Ectodermal cell (in vitro differentiated cells): ENCODE data around the gene OR51D1.

Experiments used
- H3K27ac ChIP-seq: 2 replicates; pipeline ENCODE4 v1.7.0; 2013; ENCODE audit warnings: mild to moderate bottlenecking, low read depth, low read length; ENCODE audit not compliant: insufficient read depth, poor library complexity, severe bottlenecking
- H3K27me3 ChIP-seq: 2 replicates; pipeline ENCODE4 v1.7.0; 2013; ENCODE audit warnings: mild to moderate bottlenecking, low read length; ENCODE audit not compliant: insufficient read depth, control insufficient read depth, poor library complexity, severe bottlenecking
- H3K36me3 ChIP-seq: one replicate; pipeline ENCODE4 v1.7.0; 2013; ENCODE audit warnings: low read length; ENCODE audit not compliant: control insufficient read depth, insufficient read depth
- H3K4me1 ChIP-seq: one replicate; pipeline ENCODE4 v1.7.0; 2013; ENCODE audit warnings: low read length; ENCODE audit not compliant: control insufficient read depth, insufficient read depth
- H3K4me3 ChIP-seq: 2 replicates; pipeline ENCODE4 v1.7.0; 2013; ENCODE audit warnings: low read depth, low read length, control low read depth; ENCODE audit not compliant: insufficient read depth
- H3K9me3 ChIP-seq: 2 replicates; pipeline ENCODE4 v1.7.0; 2013; ENCODE audit warnings: mild to moderate bottlenecking, low read length, moderate library complexity; ENCODE audit not compliant: control insufficient read depth
- WGBS, 2 experiments: methylation state at CpG; one replicate each; pipeline ENCODE4 v1.1.7; 2013; ENCODE audit warnings: missing lambda C conversion rate in 2 of 2; 5-methylcytosine and 5-hydroxymethylcytosine counted together

Gene OR51D1

DNA sequence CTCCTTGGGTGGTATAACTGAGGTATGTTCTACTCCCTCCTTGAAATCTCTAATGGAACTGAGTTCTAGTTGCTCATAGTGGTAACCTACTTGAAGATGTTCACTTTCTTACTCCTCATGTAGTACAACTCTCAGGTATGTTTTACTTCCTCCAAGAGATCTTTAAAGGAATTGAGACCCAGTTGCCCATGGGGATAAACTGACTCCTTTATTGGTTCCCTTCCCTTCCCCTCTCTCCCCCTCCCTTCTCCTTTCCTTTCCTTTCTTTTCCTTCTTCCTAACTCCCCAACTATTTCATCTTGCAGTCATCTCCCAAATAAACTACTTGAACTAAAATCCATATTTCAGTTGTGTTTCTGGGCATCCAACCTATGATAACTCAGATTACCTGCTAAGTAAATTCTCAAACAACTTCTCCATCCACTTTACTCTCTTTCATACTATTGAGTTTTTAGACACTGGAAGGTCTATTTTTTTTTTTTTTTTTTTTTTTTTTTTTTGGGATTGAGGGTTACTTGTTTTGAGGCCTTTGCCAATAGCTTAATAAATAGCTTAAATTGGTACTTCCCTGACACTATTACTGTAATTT, 21.3 kb upstream of the OR51D1 start:
- Histone ChIP-seq H3K4me1 (no peaks in the 10 kb centered on the region), H3K4me3 (no peak overlapping the region), H3K36me3 (no peaks in the 10 kb centered on the region), H3K27ac (no peak overlapping the region), H3K27me3 (no peaks in the 10 kb centered on the region), H3K9me3 (no peaks in the 10 kb centered on the region)

GRCh38 chr11:4619514-4619913, 17.8 kb upstream of the OR51D1 start:
- 86 to 90% methylated on average over 8 to 9 of the region's 9 CpGs for WGBS, 2 experiments
- no peak overlapping the region for H3K27ac ChIP-seq

GRCh38 chr11:4626207-4627099, 10.8 kb upstream of the OR51D1 start:
- no peaks in the 10 kb centered on the region for H3K36me3 ChIP-seq
- no peak overlapping the region for H3K4me3 ChIP-seq
- 49% methylated on average over 15 of the region's 15 CpGs for WGBS, 2 experiments
- no peaks in the 10 kb centered on the region for H3K27me3 ChIP-seq
- no peaks in the 10 kb centered on the region for H3K9me3 ChIP-seq
- H3K27ac ChIP-seq = no peak overlapping the region
- H3K4me1 ChIP-seq = no peaks in the 10 kb centered on the region

More at GRCh38 chr11:4619514-4619913, 17.8 kb upstream of the OR51D1 start:
- Histone ChIP-seq H3K4me1 (no peaks in the 10 kb centered on the region), H3K4me3 (no peak overlapping the region), H3K27me3 (no peaks in the 10 kb centered on the region), H3K36me3 (no peaks in the 10 kb centered on the region), H3K9me3 (no peaks in the 10 kb centered on the region)

- H3K4me3 ChIP-seq = no peak overlapping the region
- H3K4me1 ChIP-seq = no peaks in the 10 kb centered on the region
- H3K27ac ChIP-seq = no peak overlapping the region
- H3K9me3 ChIP-seq = no peaks in the 10 kb centered on the region
- H3K27me3 ChIP-seq = peaks cover 7% of the 10 kb centered on the region
- 84 to 94% methylated on average over 2 of the region's 2 CpGs for WGBS, 2 experiments
- no peaks in the 10 kb centered on the region for H3K36me3 ChIP-seq
These were observed 1.1 kb upstream of the OR51D1 start for GRCh38 chr11:4636136-4636535.

DNA sequence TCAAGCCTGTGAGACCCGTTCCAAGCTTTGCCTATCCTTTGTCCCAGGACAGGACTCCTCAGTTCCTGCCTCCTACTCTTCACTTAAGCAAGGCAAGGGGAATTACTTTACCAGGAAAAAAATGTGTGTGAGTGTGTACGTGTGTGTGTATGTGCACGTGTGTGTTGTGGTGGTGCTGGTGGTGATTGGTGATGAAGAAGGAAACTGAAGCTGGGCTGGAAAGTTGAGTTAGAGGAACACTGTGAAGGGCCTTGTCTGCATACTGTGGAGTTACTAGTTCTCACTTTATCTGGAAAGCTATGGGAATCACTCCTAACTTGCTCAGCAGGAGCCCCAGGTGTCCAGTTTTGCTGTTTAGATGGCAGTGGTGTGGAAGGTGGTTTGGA, 378 bp downstream of the OR51D1 start:
- 88 to 96% methylated on average over 3 of the region's 3 CpGs for WGBS, 2 experiments
- no peak overlapping the region for H3K27ac ChIP-seq
- H3K27me3 ChIP-seq = peaks cover 7% of the 10 kb centered on the region
- H3K4me1 ChIP-seq = no peaks in the 10 kb centered on the region
- H3K4me3 ChIP-seq = no peak overlapping the region
- H3K36me3 ChIP-seq = no peaks in the 10 kb centered on the region
- H3K9me3 ChIP-seq = no peaks in the 10 kb centered on the region

- Histone ChIP-seq H3K9me3 (no peaks in the 10 kb centered on the region), H3K27me3 (peaks cover 7% of the 10 kb centered on the region), H3K4me1 (no peaks in the 10 kb centered on the region), H3K36me3 (no peaks in the 10 kb centered on the region), H3K4me3 (no peak overlapping the region), H3K27ac (no peak overlapping the region)
- WGBS, 2 experiments = 93 to 99% methylated on average over 6 of the region's 6 CpGs
These were observed 2.7 kb downstream of the OR51D1 start for GRCh38 chr11:4639931-4640330.

GRCh38 chr11:4641501-4641900, 4.2 kb downstream of the OR51D1 start:
- H3K27me3 ChIP-seq = peaks cover 7% of the 10 kb centered on the region
- no peaks in the 10 kb centered on the region for H3K4me1 ChIP-seq
- H3K4me3 ChIP-seq = no peak overlapping the region
- no peaks in the 10 kb centered on the region for H3K9me3 ChIP-seq
- no peaks in the 10 kb centered on the region for H3K36me3 ChIP-seq
- no peak overlapping the region for H3K27ac ChIP-seq
- 89 to 91% methylated on average over 7 of the region's 7 CpGs for WGBS, 2 experiments

- 86 to 87% methylated on average over 7 of the region's 7 CpGs for WGBS, 2 experiments
- H3K36me3 ChIP-seq = no peaks in the 10 kb centered on the region
- H3K27me3 ChIP-seq = peaks cover 7% of the 10 kb centered on the region
- no peak overlapping the region for H3K4me3 ChIP-seq
- H3K27ac ChIP-seq = no peak overlapping the region
- H3K4me1 ChIP-seq = no peaks in the 10 kb centered on the region
- no peaks in the 10 kb centered on the region for H3K9me3 ChIP-seq
These were observed 4.8 kb downstream of the OR51D1 start for GRCh38 chr11:4642043-4642442.

DNA sequence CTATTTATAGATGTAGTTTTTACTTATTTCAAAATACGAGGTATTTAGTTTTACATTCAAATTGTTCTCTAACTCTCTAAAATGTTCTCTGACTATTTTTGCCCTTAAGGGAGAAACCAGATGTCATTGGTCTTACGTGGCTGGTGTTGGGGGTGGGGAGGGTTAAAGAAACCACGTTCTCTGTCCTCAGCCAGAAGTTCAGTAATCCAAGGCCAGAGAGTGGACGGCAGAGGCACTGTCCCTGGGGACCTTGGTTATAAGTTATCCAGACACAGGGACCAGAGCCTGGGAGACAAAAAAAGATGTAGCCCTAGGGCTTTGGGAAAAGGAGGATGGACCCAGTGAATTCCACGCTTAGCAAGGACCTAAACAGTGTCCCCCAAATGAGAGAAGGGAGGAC, 5.8 kb downstream of the OR51D1 start:
- no peak overlapping the region for H3K4me3 ChIP-seq
- WGBS, 2 experiments = 44 to 46% methylated on average over 4 of the region's 5 CpGs
- no peaks in the 10 kb centered on the region for H3K9me3 ChIP-seq
- no peaks in the 10 kb centered on the region for H3K36me3 ChIP-seq
- H3K27ac ChIP-seq = no peak overlapping the region
- no peaks in the 10 kb centered on the region for H3K4me1 ChIP-seq
- no peaks in the 10 kb centered on the region for H3K27me3 ChIP-seq

- WGBS, 2 experiments = 90 to 94% methylated on average over 3 of the region's 3 CpGs
- no peaks in the 10 kb centered on the region for H3K4me1 ChIP-seq
- H3K4me3 ChIP-seq = no peak within 1 kb of the TSS
- no peaks in the 10 kb centered on the region for H3K27me3 ChIP-seq
- no peaks in the 10 kb centered on the region for H3K36me3 ChIP-seq
- no peaks in the 10 kb centered on the region for H3K9me3 ChIP-seq
- no peak within 1 kb of the TSS for H3K27ac ChIP-seq
These were observed 6.4 kb downstream of the OR51D1 start, which contains the start of gene OR51E1 for GRCh38 chr11:4643682-4644081. Gene OR51E1, plus strand, starts transcription at chr11:4643982. Its CDS starts 8,545 bp downstream, at chr11:4652527.
